GM19025 (cell line): ENCODE results near the gene ITGB1BP1.

Experiments
- ATAC-seq: cut with Tn5 transposase; IDR thresholded peaks from one replicate; pipeline ENCODE4 v1.9.1; 2021; ENCODE audit warnings: mild to moderate bottlenecking, low read depth, moderate library complexity; ENCODE audit not compliant: unreplicated experiment

ITGB1BP1 gene

DNA sequence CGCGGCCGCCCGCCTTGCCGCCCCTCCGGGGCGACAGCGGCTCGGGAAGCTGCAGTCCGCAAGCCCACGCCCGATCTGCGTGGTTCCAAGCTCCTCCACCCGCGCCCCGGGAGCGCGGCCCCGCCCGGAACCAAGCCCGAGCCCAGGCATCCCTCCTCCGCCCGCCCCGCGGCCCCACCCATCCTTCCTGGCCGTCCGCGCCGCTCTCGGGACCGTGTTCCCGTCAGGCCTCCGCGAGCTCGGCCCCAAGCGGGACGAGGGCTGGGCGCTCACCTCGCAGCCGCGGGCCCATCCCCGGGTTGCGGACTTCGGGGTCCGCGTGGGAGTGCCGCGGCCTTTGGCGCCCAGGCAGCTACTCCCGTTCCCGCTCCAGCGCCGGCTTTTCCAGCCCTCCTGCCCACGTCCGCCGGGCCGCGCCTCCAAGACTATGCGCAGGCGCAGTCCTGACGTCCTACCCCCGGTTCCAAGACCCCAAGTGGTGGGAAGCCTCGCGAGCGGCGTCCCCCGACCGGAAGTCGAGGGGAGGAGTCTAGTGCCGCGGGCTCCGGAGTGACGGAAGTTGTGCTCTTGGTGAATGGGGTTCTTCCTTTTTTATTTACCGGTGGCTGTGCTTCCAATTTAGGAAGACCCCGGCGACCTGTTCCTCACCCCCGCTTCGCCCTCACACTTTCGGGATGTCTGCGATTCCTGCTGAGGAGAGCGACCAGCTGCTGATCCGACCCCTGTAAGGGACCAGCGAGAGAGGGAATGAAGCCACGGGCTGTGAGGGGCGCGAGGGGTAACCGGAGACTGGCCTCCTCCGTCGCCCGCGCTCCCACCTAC is at the start of gene ITGB1BP1, which contains the start of gene CPSF3:
Gene ITGB1BP1 (minus strand): TSS at position 429 of the 822 bp plus-strand sequence. CDS start 4,831 bp downstream, outside the sequence.
Gene CPSF3 (plus strand): TSS at position 555 of the 822 bp plus-strand sequence. CDS start 120 bp downstream, at position 675.
- ATAC-seq = peak; percentile 73

- ATAC-seq = no peak
Observed at GRCh38 chr2:9472511-9472910, 49.2 kb upstream of the ITGB1BP1 start.

GRCh38 chr2:9471206-9471605 is 47.9 kb upstream of the ITGB1BP1 start:
- ATAC-seq = no peak

DNA sequence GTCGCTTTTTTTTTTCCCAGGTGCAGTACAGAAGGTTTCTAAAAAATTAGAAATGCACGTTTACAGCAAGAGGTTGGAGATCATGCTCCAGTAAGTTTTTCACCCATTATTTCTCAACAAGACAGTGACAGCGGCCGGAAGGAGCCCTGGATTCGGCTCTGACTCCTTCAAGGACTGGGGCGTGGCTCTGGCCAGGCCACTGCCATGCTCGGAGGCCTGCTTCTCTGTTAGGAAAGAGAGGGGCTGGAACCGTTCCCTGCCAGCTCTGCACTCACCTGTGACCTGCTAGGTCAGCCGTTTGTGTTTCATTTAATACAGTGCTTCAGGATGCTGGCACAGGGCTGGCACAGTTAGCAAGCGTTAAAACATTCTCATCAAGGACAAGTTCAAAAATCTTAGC is 44.4 kb upstream of the ITGB1BP1 start:
- no peak for ATAC-seq

DNA sequence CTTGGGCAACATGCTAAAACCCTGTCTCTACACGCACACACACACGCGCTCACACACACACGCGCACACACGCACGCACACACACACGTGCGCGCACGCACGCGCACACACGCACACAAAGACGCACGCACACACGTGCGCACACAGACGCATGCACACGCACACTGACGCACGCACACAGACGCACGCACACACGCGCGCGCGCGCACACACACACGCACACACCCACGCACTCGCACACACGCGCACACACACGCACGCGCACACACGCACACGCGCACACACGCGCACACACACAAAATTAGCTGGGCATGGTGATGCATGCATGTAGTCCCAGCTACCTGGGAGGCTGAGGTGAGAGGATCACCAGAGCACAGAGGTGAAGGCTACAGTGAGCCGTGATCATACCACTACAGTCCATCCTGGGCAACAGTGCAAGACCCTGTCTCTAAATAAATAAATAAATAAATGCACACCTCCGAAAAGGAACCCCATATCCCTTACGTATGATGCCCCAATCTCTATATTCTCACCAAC is 42.9 kb upstream of the ITGB1BP1 start:
- ATAC-seq = no peak

- ATAC-seq = no peak
Observed at GRCh38 chr2:9465170-9465569, 41.8 kb upstream of the ITGB1BP1 start.

GRCh38 chr2:9463698-9464034 is 40.3 kb upstream of the ITGB1BP1 start:
- no peak for ATAC-seq

- no peak for ATAC-seq
Observed at GRCh38 chr2:9462886-9463697, 39.8 kb upstream of the ITGB1BP1 start.

DNA sequence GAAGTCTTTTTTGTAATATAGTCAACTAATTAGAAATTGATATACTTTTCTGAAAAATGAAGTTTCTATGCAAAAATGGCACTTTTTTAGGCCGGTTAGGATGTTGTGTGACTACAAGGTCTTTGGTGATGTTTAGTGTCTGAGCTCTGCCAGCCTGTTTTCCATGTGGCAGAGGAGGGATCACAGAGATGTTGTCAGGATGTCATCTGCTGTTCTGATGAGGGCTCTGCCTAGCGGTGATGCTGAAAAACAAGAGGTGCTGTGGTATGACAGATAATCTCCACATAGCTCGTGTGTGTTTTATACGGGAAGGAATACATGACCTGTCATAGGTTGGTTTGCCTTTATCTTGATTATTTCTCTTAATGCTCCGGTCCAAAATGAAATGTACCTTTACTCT is 39.0 kb upstream of the ITGB1BP1 start:
- ATAC-seq = no peak

- ATAC-seq = no peak
Observed at GRCh38 chr2:9461079-9461478, 37.8 kb upstream of the ITGB1BP1 start.

GRCh38 chr2:9460441-9461017 is 37.2 kb upstream of the ITGB1BP1 start:
- no peak for ATAC-seq

DNA sequence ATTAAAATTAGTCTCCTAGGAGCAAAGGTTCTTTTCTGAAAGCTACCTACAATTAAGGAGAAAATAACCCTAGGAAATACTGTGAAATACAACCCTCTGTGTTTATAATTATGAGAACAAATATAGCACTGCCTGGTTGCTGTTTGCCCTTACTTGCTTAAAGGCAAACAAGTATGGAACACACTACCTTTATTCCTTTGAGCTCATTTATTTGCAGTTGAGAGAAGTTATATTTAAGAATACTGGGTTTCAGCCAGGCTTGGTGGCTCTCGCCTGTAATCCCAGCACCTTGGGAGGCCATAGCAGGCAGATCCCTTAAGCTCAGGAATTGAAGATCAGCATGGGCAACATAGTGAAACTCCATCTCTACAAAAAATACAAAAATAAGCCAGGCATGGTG is 27.9 kb upstream of the ITGB1BP1 start:
- no peak for ATAC-seq

DNA sequence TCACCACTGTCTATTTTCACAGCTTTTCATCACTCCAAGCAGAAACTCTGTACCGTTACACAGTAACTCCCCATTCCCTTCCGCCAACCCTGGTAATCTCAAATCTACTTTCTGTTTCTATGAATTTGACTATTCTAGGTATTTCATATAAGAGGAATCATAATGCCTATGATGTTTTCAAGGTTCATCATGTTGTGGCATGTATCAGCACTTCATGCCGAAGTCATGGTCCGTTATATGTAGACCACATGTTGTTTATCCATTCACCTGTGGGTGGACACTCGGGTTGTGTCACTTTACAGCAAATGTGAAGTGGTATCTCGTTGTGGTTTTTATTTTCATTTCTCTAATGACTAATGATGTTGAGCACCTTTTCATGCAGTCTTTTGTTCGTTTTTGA is 21.8 kb upstream of the ITGB1BP1 start:
- ATAC-seq = no peak

DNA sequence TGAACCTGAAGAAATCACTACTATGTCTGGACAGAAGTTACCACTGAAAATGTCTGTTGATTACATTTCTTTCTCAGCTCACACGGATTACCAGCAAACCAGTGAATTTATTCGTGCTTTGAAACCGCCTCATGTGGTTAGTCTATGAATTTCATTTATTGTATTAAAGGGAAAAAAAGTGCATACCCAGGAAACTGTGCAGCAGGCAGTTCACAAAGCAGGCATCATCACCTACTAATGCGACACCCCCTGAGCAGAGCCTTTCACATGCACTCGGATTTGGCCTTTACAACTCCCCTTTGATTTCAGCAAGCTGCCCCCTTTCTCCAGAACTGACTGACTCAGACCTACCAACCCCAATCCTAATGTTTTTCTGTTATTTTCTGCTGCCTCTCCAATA is 20.2 kb upstream of the ITGB1BP1 start:
- no peak for ATAC-seq

- no peak for ATAC-seq
Observed at GRCh38 chr2:9441556-9441955, 18.2 kb upstream of the ITGB1BP1 start.

DNA sequence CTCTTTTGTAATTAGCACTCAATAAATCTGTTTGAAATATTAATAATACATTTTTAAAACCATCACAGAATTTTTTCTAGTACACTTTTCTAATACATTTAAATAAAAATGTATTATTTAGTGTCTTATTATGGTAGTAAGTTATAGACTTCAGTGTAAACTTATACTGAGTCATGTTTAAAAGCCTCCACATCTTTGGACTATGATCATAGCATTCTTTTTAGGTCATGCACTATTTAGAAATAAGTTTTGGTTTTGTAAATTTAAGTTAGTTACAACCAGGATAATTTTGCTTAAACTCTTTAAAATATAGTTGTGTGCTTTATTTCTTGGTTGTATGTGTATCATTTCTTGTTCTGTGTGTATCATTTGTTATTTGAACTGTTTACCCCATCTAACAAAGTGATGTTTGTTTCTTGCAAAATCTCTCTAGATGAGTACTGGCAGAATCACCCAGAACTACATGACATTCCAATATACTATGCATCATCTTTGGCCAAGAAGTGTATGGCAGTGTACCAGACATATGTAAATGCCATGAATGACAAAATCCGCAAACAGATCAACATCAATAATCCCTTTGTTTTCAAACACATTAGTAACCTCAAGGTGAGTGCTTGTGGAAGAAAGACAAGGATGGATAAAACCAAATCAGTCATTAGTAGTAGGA is 16.9 kb upstream of the ITGB1BP1 start:
- no peak for ATAC-seq

DNA sequence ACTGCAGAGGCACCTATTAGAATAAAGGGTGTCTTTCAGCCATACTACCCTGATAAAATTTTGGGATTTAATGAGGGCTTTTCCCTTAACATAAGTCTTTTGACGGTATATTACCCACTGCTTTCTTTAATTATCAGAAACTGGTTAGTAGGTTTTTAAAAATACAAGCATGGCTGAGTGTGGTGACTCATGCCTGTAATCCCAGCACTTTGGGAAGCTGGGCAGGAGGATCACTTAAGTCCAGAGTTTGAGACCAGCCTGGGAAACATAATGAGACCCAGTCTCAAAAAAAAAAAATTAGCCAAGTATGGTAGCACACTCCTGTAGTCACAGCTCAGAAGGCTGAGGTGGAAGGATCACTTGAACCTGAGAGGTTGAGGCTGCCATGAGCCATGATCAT is 16.2 kb upstream of the ITGB1BP1 start:
- ATAC-seq = no peak

GRCh38 chr2:9434489-9434888 is 11.2 kb upstream of the ITGB1BP1 start:
- ATAC-seq = no peak

DNA sequence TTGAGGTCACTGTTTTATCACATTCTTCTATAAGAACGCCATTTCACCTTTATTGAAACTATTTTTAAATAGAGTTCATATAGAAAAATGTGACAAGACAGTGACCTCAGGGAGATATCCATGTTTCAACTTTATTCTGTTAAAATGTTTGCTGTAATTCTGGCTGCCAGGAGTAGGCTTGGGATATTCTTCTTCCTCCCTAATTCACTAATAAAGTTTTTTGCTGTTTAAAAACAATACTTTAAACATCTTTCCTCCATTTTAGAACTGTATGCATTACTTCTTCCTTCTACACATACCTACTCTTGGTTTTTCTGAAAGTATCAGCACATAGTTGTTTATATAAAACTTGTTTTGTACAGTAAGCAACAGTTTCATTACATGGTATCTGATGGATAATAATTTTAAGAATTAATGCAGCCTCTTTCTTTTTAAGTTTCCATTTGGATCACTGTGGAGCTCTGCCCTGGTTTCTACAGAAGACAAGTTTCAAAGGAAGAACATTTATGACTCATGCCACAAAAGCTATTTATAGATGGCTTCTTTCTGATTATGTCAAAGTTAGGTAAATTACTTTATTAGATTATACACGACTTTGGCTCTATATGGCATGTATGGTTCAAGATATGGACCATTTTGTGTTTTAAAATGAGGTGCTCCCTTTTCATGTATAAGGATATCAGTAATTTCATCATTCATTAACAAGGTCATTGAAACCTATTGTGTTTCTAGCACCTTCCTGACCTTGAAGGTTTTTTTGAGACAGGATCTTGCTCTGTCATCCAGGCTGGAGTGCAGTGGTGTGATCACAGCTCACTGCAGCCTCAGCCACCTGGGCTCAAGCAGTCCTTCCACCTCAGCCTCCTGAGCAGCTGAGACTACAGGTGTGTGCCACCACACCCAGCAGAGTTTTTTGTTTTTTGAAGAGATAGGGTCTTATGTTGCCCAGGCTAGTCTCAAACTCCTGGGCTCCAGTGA is 7.3 kb upstream of the ITGB1BP1 start:
- no peak for ATAC-seq
